Measurements from ENCODE around the gene PPFIBP1. TPM values are rescaled to one million over a fixed set of nuclear protein-coding genes. Genes with fewer than 3 reads are reported as not detected.

The PPFIBP1 gene
- total and polyA plus RNA-seq, 4 donors = 13.6 to 150 (median 63.1) TPM

DNA sequence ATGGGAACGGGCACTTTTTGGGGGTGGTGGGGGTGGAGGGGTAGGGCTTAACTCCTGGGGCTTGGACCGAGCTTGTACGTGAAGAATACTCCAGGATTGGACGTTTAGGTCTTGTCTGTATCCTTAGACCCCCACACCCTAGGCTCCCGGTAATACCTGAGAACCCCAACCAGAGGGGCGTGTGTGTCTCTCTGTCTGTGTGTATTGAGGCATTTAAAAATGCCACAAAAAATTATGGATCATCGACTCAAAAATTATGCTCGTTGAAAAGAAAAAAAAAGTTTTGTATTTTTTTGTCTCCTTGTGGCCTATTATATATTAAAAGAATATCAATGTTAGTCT, 459 bp downstream of the PPFIBP1 start:
- Histone ChIP-seq H3K4me3 (peak overlapping the region; percentile 65), H3K36me3 (ENCODE audit: control insufficient read depth in 4 of 4, insufficient read depth in 4 of 4, low read length in 4 of 4) (no peaks in the 10 kb centered on the region), H3K4me1 (ENCODE audit: control insufficient read depth in 5 of 5, insufficient read depth in 5 of 5, low read length in 5 of 5) (peaks cover 9 to 43% (median 15%) of the 10 kb centered on the region in 5 donors), H3K9ac (ENCODE audit: insufficient read depth in 1 of 2, low read length in 2 of 2) (peak overlapping the region; percentile 86 to 92), H3K9me3 (ENCODE audit: control insufficient read depth in 4 of 4, insufficient read depth in 3 of 4, low read length in 3 of 4) (no peaks in the 10 kb centered on the region), H3K27me3 (ENCODE audit: control insufficient read depth in 3 of 3, insufficient read depth in 3 of 3, low read length in 2 of 3) (no peaks in the 10 kb centered on the region), H3K27ac (ENCODE audit: low read depth in 1 of 2, low read length in 1 of 2) (peak overlapping the region; percentile 86 to 96)
- WGBS, 2 donors = 0 to 1% methylated on average over 8 of the region's 8 CpGs
- no peak for TF ChIP-seq CTCF (IDR thresholded peaks at IDR 0.05; ENCODE audit: control extremely low read depth, extremely low read depth)
- ATAC-seq (ENCODE audit: insufficient read depth, low FRiP score) = no peak
- no peak for DNase-seq

DNA sequence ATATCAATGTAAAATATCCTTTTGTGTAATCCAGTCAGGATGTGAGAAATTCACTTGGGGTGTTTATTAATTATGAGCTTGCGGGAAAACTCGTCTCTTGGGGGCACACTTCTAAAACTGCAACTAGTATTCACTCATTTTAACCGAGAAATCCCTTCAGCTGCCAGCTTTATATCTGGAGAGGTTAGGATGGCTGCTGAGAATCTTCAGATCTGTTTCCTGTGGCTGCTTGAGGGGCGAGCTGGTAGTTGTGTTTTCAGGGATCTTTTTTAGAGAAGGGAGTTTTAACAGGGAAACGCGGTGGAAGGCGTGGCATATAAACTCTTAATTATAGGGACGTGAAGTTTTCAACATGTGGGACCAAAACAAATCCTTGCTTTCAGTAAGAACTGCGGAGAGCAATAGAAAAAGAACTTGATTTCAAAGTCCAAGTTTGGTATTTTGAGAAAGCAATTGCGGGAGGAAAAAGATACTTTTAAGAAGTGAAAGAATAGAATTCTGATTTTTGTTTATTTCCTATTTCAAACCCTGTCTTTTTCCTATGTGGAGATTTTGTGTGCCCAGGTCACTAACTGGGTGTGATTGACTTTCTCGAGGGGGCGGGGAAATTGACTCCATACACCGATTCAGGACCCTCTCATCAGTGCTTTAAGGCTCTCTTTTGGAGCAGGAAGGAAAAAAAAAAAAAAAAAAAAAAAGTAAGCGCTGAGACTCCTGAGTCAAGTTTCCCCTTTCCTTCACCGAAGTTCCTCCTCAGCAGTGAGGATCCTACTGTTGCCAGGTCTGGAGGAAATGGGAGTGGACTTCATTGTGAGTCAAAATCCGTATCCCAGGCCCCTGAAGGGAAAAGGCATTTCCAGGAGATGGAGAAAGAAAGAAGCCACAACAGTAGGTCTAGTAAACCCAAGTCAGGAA, 1.1 kb downstream of the PPFIBP1 start:
- TF ChIP-seq CTCF (IDR thresholded peaks at IDR 0.05; ENCODE audit: control extremely low read depth, extremely low read depth) = no peak
- Histone ChIP-seq H3K9ac (ENCODE audit: insufficient read depth in 1 of 2, low read length in 2 of 2) (peak overlapping the region; percentile 86 to 92), H3K4me1 (ENCODE audit: control insufficient read depth in 5 of 5, insufficient read depth in 5 of 5, low read length in 5 of 5) (peaks cover 8 to 43% (median 15%) of the 10 kb centered on the region in 5 donors), H3K27ac (ENCODE audit: low read depth in 1 of 2, low read length in 1 of 2) (peak overlapping the region; percentile 66 to 86), H3K27me3 (ENCODE audit: control insufficient read depth in 3 of 3, insufficient read depth in 3 of 3, low read length in 2 of 3) (no peaks in the 10 kb centered on the region), H3K4me3 (peak overlapping the region; percentile 41), H3K36me3 (ENCODE audit: control insufficient read depth in 4 of 4, insufficient read depth in 4 of 4, low read length in 4 of 4) (no peaks in the 10 kb centered on the region), H3K9me3 (ENCODE audit: control insufficient read depth in 4 of 4, insufficient read depth in 3 of 4, low read length in 3 of 4) (no peaks in the 10 kb centered on the region)
- no peak for ATAC-seq (ENCODE audit: insufficient read depth, low FRiP score)
- 1 to 2% methylated on average over 16 of the region's 16 CpGs for whole genome bisulfite sequencing, 2 donors
- DNase-seq = peak; percentile 58 to 85 (median 80)

GRCh38 chr12:27527512-27527911, 3.5 kb downstream of the PPFIBP1 start:
- no peak for TF ChIP-seq CTCF (IDR thresholded peaks at IDR 0.05; ENCODE audit: control extremely low read depth, extremely low read depth)
- Histone ChIP-seq H3K36me3 (ENCODE audit: control insufficient read depth in 4 of 4, insufficient read depth in 4 of 4, low read length in 4 of 4) (no peaks in the 10 kb centered on the region), H3K4me3 (no peak overlapping the region), H3K27me3 (ENCODE audit: control insufficient read depth in 3 of 3, insufficient read depth in 3 of 3, low read length in 2 of 3) (no peaks in the 10 kb centered on the region), H3K4me1 (ENCODE audit: control insufficient read depth in 5 of 5, insufficient read depth in 5 of 5, low read length in 5 of 5) (peaks cover 4 to 31% (median 14%) of the 10 kb centered on the region in 5 donors), H3K9me3 (ENCODE audit: control insufficient read depth in 4 of 4, insufficient read depth in 3 of 4, low read length in 3 of 4) (no peaks in the 10 kb centered on the region), H3K27ac (ENCODE audit: low read depth in 1 of 2, low read length in 1 of 2) (peak overlapping the region in 1 of 2 donors; percentile 4), H3K9ac (ENCODE audit: insufficient read depth in 1 of 2, low read length in 2 of 2) (no peak overlapping the region)
- DNase-seq = peak in 1 of 3 donors; percentile 46
- WGBS, 2 donors = 86% methylated on average over 9 of the region's 9 CpGs
- ATAC-seq (ENCODE audit: insufficient read depth, low FRiP score) = no peak

Measured in lung (tissue), 12 donors.